Endothelial cell of umbilical vein (primary cell): ENCODE data around the gene INTS14.

Source experiments
- CTCF ChIP-seq, 2 donors: IDR thresholded peaks; 1 replicate in 1 of 2; 2 replicates in 1 of 2; pipeline ENCODE4 v1.5.1; 2011; ENCODE audit warnings: low read length in 2 of 2, mild to moderate bottlenecking in 2 of 2, moderate library complexity in 2 of 2, control low read depth in 1 of 2, inconsistent platforms in 1 of 2, low read depth in 1 of 2; ENCODE audit not compliant: insufficient read depth in 1 of 2; ENCODE audit errors: extremely low read depth in 1 of 2
- MAX ChIP-seq: IDR thresholded peaks from 2 replicates; pipeline ENCODE4 v1.6.1; 2011; ENCODE audit not compliant: insufficient read depth, insufficient read length
- MYC ChIP-seq: IDR thresholded peaks from one replicate; pipeline ENCODE4 v1.6.1; 2011; ENCODE audit warnings: mild to moderate bottlenecking, low read depth, low read length
- POLR2A ChIP-seq: IDR thresholded peaks from 2 replicates; pipeline ENCODE4 v1.6.1; 2012; ENCODE audit warnings: low read depth, mild to moderate bottlenecking, control low read depth, low read length
- POLR2AphosphoS5 ChIP-seq: IDR thresholded peaks from 2 replicates; pipeline ENCODE4 v1.6.1; 2012; ENCODE audit warnings: low read depth, mild to moderate bottlenecking, control low read depth, low read length, moderate library complexity; ENCODE audit not compliant: insufficient read depth

- TF ChIP-seq CTCF (IDR thresholded peaks at IDR 0.05; ENCODE audit: extremely low read depth in 1 of 2, insufficient read depth in 1 of 2, low read depth in 1 of 2, low read length in 2 of 2), result no peak
- TF ChIP-seq POLR2A, result no peak
- no peak for TF ChIP-seq MYC
- no peak for TF ChIP-seq MAX
- no peak for TF ChIP-seq POLR2AphosphoS5
Observed at GRCh38 chr15:65529762-65530317, 81.1 kb downstream of the INTS14 start.
